Measurements from ENCODE around the gene FAM25A. TPM values are rescaled to one million over a fixed set of nuclear protein-coding genes. Genes with fewer than 3 reads are reported as not detected.
"Not testable (repeated sequence)": the region's sequence is repeated elsewhere in the genome, so short reads cannot be mapped to it uniquely, and the experiment has no call there.

The FAM25A gene
- total RNA-seq (2021; ENCODE audit: unreplicated experiment): 2.7 TPM
- polyA plus RNA-seq (2012): 10.4 and 12.6 TPM in 2 replicates
- percentile 63 among the genes with signal in this experiment for Bru-seq, nascent RNA
- percentile 60 among the genes with signal in this experiment for BruChase-seq, experiment 1, labeled RNA remaining after a 6-hour chase
- percentile 56 among the genes with signal in this experiment for BruChase-seq, experiment 2, labeled RNA remaining after a 2-hour chase
- long read RNA-seq, partial matches to known transcripts: 3 of 3 reads
- long read RNA-seq, other reads (novel, unspliced or antisense): 0 of 3 reads

GRCh38 chr10:87020056-87020455 lies at the start of gene FAM25A:
FAM25A (plus strand) TSS chr10:87020294; CDS start chr10:87020325, 31 bp downstream.
- H3K27me3 ChIP-seq (ENCODE audit: insufficient read depth, low read length); DNase-seq (ENCODE audit: low read depth, low spot score); H3K9me3 ChIP-seq (ENCODE audit: control insufficient read depth in 1 of 2, insufficient read depth in 1 of 2, low read depth in 1 of 2, low read length in 2 of 2); H3K9me2 ChIP-seq (ENCODE audit: insufficient read depth); H4K20me1 ChIP-seq (ENCODE audit: insufficient read depth); H3K36me3 ChIP-seq (ENCODE audit: control insufficient read depth in 1 of 2, insufficient read depth in 2 of 2, low read length in 2 of 2); POLR2A ChIA-PET; intact Hi-C loops (cut with micrococcal nuclease); H2AFZ ChIP-seq (ENCODE audit: low read depth, low read length, poor library complexity, severe bottlenecking); H3K79me2 ChIP-seq (ENCODE audit: insufficient read depth, low read length); BruUV-seq (replicated peaks); RAD21 ChIA-PET (ENCODE audit: low non-redundant PET in 1 of 2, low total read pairs in 2 of 2, uncharacterized antibody in 2 of 2, unreplicated experiment in 2 of 2); CTCF ChIA-PET: not testable (repeated sequence)
- H3K27ac ChIP-seq (ENCODE audit: low read depth, low read length): peak within 1 kb of the TSS; percentile 36; the same call in 1 of the 2 replicates
- 0 out of 2 replicates have a peak, but pooled peaks have one; percentile 37 for TF ChIP-seq FOSL1 (IDR thresholded peaks at IDR 0.05; ENCODE audit: low read depth)
- H3K4me1 ChIP-seq (ENCODE audit: control insufficient read depth in 1 of 2, insufficient read depth in 2 of 2, low read length in 2 of 2): peaks cover 13 to 32% of the 10 kb centered on the region in 2 experiments
- peak within 1 kb of the TSS; percentile 27 for H3K9ac ChIP-seq (ENCODE audit: low read length)
- ATAC-seq: peak; percentile 57; the same call in 1 of the 2 replicates
- peak within 1 kb of the TSS in 1 of 2 experiments; percentile 11; a peak in 1 of 4 replicates for H3K4me3 ChIP-seq (replicated peaks in 1 of 2; ENCODE audit: low read depth in 1 of 2, low read length in 2 of 2)
- peak within 1 kb of the TSS; percentile 64 for H3K4me2 ChIP-seq (ENCODE audit: low read length)

GRCh38 chr10:86970982-86971231 lies 49.2 kb upstream of the FAM25A start:
- Histone ChIP-seq H3K9ac (ENCODE audit: low read length) (peak overlapping the region; percentile 98), H3K4me2 (ENCODE audit: low read length) (peak overlapping the region; percentile 90), H3K79me2 (ENCODE audit: insufficient read depth, low read length) (peaks cover 35% of the 10 kb centered on the region), H3K4me3 (replicated peaks in 1 of 2; ENCODE audit: low read depth in 1 of 2, low read length in 2 of 2) (peak overlapping the region; percentile 70 to 79), H3K4me1 (ENCODE audit: control insufficient read depth in 1 of 2, insufficient read depth in 2 of 2, low read length in 2 of 2) (peaks cover 56 to 83% of the 10 kb centered on the region in 2 experiments), H3K9me2 (ENCODE audit: insufficient read depth) (no peaks in the 10 kb centered on the region), H3K27ac (ENCODE audit: low read depth, low read length) (peak overlapping the region; percentile 95), H2AFZ (ENCODE audit: low read depth, low read length, poor library complexity, severe bottlenecking) (no peak overlapping the region), H3K36me3 (ENCODE audit: control insufficient read depth in 1 of 2, insufficient read depth in 2 of 2, low read length in 2 of 2) (0 out of 4 replicates have a peak, but pooled peaks cover 0 to under 1% of the 10 kb centered on the region in 2 experiments), H4K20me1 (ENCODE audit: insufficient read depth) (no peaks in the 10 kb centered on the region), H3K9me3 (ENCODE audit: control insufficient read depth in 1 of 2, insufficient read depth in 1 of 2, low read depth in 1 of 2, low read length in 2 of 2) (no peaks in the 10 kb centered on the region), H3K27me3 (ENCODE audit: insufficient read depth, low read length) (no peaks in the 10 kb centered on the region)
- DNase-seq (ENCODE audit: low read depth, low spot score) (no peak), ATAC-seq (peak; percentile 15)
- POLR2A ChIA-PET: interaction anchor here (0.7 to 5.8 kb wide), 7 partner anchors 8 to 126 kb away, joined by 3 to 58 read pairs (median 4); partner anchors contain the start of genes GLUD1, MMRN2, SHLD2 and SNCG
- RAD21 ChIA-PET (ENCODE audit: low non-redundant PET in 1 of 2, low total read pairs in 2 of 2, uncharacterized antibody in 2 of 2, unreplicated experiment in 2 of 2): interaction anchor here in 1 of 2 experiments (0.6 to 1.0 kb wide), 2 partner anchors 10 to 125 kb away, joined by 3 read pairs; partner anchors contain the start of gene SHLD2
- TF ChIP-seq ZBTB33 (IDR thresholded peaks at IDR 0.05; ENCODE audit: extremely low read depth, insufficient replicate concordance, low read length) (peak; percentile 57), YY1 (IDR thresholded peaks at IDR 0.05; ENCODE audit: extremely low read depth, insufficient replicate concordance, low read depth, low read length) (no peak)
- intact Hi-C loops (cut with micrococcal nuclease): loop anchor here (2.0 kb wide), 1 partner anchor 124 kb away; the partner anchor contains the start of genes GLUD1 and SHLD2
- BruUV-seq (replicated peaks): no TSS peak
- CTCF ChIA-PET: interaction anchor here (0.5 to 4.3 kb wide), 3 partner anchors 8 to 32 kb away, joined by 3 to 36 read pairs (median 5); partner anchors contain the start of gene SNCG

Measured in HCT116 (cell line).